OCI-LY1 (cell line): ENCODE data around the gene PACSIN2.

Experiments used
- CTCF ChIP-seq: fragments of 200-600 bp; sonication (generic), shearing (Covaris generic); IDR thresholded peaks from 2 replicates; pipeline ENCODE4 v1.5.1; 2017; ENCODE audit warnings: mild to moderate bottlenecking, antibody characterized with exemption, low read length, moderate library complexity, mixed read lengths
- EZH2 ChIP-seq: fragments of 200-600 bp; sonication (generic), shearing (Covaris generic); IDR thresholded peaks from 2 replicates; pipeline ENCODE4 v1.8.0; 2017; ENCODE audit warnings: borderline replicate concordance, mixed run types, mild to moderate bottlenecking, antibody characterized with exemption, low read length, moderate library complexity, mixed read lengths

- no peak for TF ChIP-seq CTCF
- no peak for TF ChIP-seq EZH2
Observed at GRCh38 chr22:42873356-42873755, 141.6 kb downstream of the PACSIN2 start.
